Liver (tissue), 9 donors: ENCODE measurements around the gene SUCLG2. TPM values are rescaled to one million over a fixed set of nuclear protein-coding genes. Genes with fewer than 3 reads are reported as not detected.

Experiments
- DNase-seq: peaks from one replicate; pipeline ENCODE4 v3.0.0-alpha.2; 2017; ENCODE audit warnings: low spot score
- H3K27ac ChIP-seq, 2 donors: one replicate each; pipeline ENCODE4 v1.7.0; 2013; ENCODE audit warnings: inconsistent platforms in 2 of 2, low read length in 2 of 2, control low read depth in 1 of 2, low read depth in 1 of 2, mild to moderate bottlenecking in 1 of 2
- H3K27me3 ChIP-seq, 4 donors: one replicate each; pipeline versions ENCODE4 v1.6.1 to v1.7.0; 2013; ENCODE audit warnings: low read length in 3 of 4, inconsistent platforms in 1 of 4, mild to moderate bottlenecking in 1 of 4, moderate library complexity in 1 of 4; ENCODE audit not compliant: control insufficient read depth in 4 of 4, insufficient read depth in 4 of 4
- H3K36me3 ChIP-seq, 4 donors: one replicate each; pipeline versions ENCODE4 v1.6.1 to v1.7.0; 2013; ENCODE audit warnings: low read length in 3 of 4, mild to moderate bottlenecking in 3 of 4, low read depth in 1 of 4, moderate library complexity in 1 of 4; ENCODE audit not compliant: control insufficient read depth in 4 of 4, insufficient read depth in 3 of 4
- H3K4me1 ChIP-seq, 4 donors: one replicate each; pipeline versions ENCODE4 v1.6.1 to v1.7.0; 2013; ENCODE audit warnings: low read length in 3 of 4, mild to moderate bottlenecking in 3 of 4, moderate library complexity in 1 of 4; ENCODE audit not compliant: control insufficient read depth in 4 of 4, insufficient read depth in 4 of 4
- H3K4me3 ChIP-seq, 3 donors: one replicate each; pipeline versions ENCODE4 v1.6.1 to v1.7.0; 2013; ENCODE audit warnings: low read length in 3 of 3, control low read depth in 1 of 3, low read depth in 1 of 3, mild to moderate bottlenecking in 1 of 3
- H3K9ac ChIP-seq, 2 donors: one replicate each; pipeline ENCODE4 v1.7.0; 2013; ENCODE audit warnings: low read length in 2 of 2, mild to moderate bottlenecking in 2 of 2, moderate library complexity in 2 of 2, control low read depth in 1 of 2, low read depth in 1 of 2
- H3K9me3 ChIP-seq, 4 donors: one replicate each; pipeline versions ENCODE4 v1.6.1 to v1.7.0; 2013; ENCODE audit warnings: low read length in 3 of 4; ENCODE audit not compliant: control insufficient read depth in 4 of 4
- ATF3 ChIP-seq: IDR thresholded peaks from 2 replicates; pipeline ENCODE4 v1.6.1; 2016; ENCODE audit warnings: antibody characterized with exemption
- CTCF ChIP-seq: fragments of 150-350 bp; IDR thresholded peaks from 2 replicates; pipeline ENCODE4 v1.5.1; 2017; ENCODE audit warnings: improper control_type of control experiment, low read depth, low read length; ENCODE audit not compliant: missing input control
- FOXA1 ChIP-seq: IDR thresholded peaks from 2 replicates; pipeline ENCODE4 v1.6.1; 2016; ENCODE audit warnings: antibody characterized with exemption
- GABPA ChIP-seq, 2 donors: IDR thresholded peaks in 1 of 2; conservative IDR thresholded peaks in 1 of 2; 2 replicates each; pipeline ENCODE4 v1.6.1; 2016; ENCODE audit warnings: antibody characterized with exemption in 2 of 2, mild to moderate bottlenecking in 1 of 2, moderate library complexity in 1 of 2
- HNF4A ChIP-seq, 2 donors: conservative IDR thresholded peaks; 2 replicates each; pipeline ENCODE4 v1.6.1; 2016; ENCODE audit warnings: antibody characterized with exemption in 2 of 2, mild to moderate bottlenecking in 2 of 2
- HNF4G ChIP-seq: IDR thresholded peaks from 2 replicates; pipeline ENCODE4 v1.6.1; 2016; ENCODE audit warnings: antibody characterized with exemption
- JUND ChIP-seq, 2 donors: IDR thresholded peaks; 2 replicates each; pipeline ENCODE4 v1.6.1; 2016; ENCODE audit warnings: antibody characterized with exemption in 2 of 2
- MAX ChIP-seq: IDR thresholded peaks from 2 replicates; pipeline ENCODE4 v1.6.1; 2016; ENCODE audit warnings: antibody characterized with exemption
- NR2F2 ChIP-seq: IDR thresholded peaks from 2 replicates; pipeline ENCODE4 v1.6.1; 2016; ENCODE audit warnings: antibody characterized with exemption
- RXRA ChIP-seq, 2 donors: IDR thresholded peaks; 2 replicates each; pipeline ENCODE4 v1.6.1; 2017 to 2018; ENCODE audit warnings: antibody characterized with exemption in 2 of 2, mild to moderate bottlenecking in 1 of 2
- SP1 ChIP-seq: IDR thresholded peaks from 2 replicates; pipeline ENCODE4 v1.6.1; 2018; ENCODE audit warnings: antibody characterized with exemption, mild to moderate bottlenecking
- TAF1 ChIP-seq: conservative IDR thresholded peaks from 2 replicates; pipeline ENCODE4 v1.6.1; 2016; ENCODE audit warnings: antibody characterized with exemption, mild to moderate bottlenecking
- YY1 ChIP-seq: IDR thresholded peaks from 2 replicates; pipeline ENCODE4 v1.6.1; 2016; ENCODE audit warnings: antibody characterized with exemption, mild to moderate bottlenecking
- ZBTB33 ChIP-seq: IDR thresholded peaks from 2 replicates; pipeline ENCODE4 v1.6.1; 2016; ENCODE audit warnings: antibody characterized with exemption
- WGBS: extraction: QIAGEN DNeasy Blood & Tissue Kit; methylation state at CpG from one replicate; pipeline ENCODE4 v1.1.7; 2013; 5-methylcytosine and 5-hydroxymethylcytosine counted together
- polyA plus RNA-seq, 2 donors: library from polyadenylated mRNA; stranded (reverse) in 1 of 2; unstranded in 1 of 2; fragments of 200-250 nt in 1 of 2; fragments of >200 nt in 1 of 2; fragmentation: Nextera tagmentation in 1 of 2; extraction: Ambion mirVana in 1 of 2; gene quantifications; one replicate each; pipeline versions ENCODE4 v1.2.1 to v1.2.3, GENCODE V29; 2013 to 2015
- total RNA-seq, 2 donors: library from RNA; depleted of rRNA; stranded (reverse); fragments of >200 nt; gene quantifications; one replicate each; pipeline ENCODE4 v1.2.3, GENCODE V29; 2014
- donor health status: healthy.
- donor health status: healthy.
- donor health status: healthy.
- donor health status: healthy.
- donor health status: healthy.

Gene SUCLG2
- total and polyA plus RNA-seq, 4 donors: 45.3 to 114 (median 92.8) TPM

- no peak for TF ChIP-seq ZBTB33
- no peak for TF ChIP-seq JUND (IDR thresholded peaks at IDR 0.05)
- TF ChIP-seq HNF4A (conservative IDR thresholded peaks at IDR 0.05): no peak
- no peak for TF ChIP-seq FOXA1
Observed at GRCh38 chr3:67484085-67484484, 170.3 kb downstream of the SUCLG2 start (continued).

GRCh38 chr3:67481126-67481525 lies 173.3 kb downstream of the SUCLG2 start:
- Histone ChIP-seq H3K9ac (no peak overlapping the region), H3K36me3 (no peaks in the 10 kb centered on the region), H3K4me1 (no peaks in the 10 kb centered on the region), H3K9me3 (no peaks in the 10 kb centered on the region), H3K27ac (no peak overlapping the region), H3K4me3 (no peak overlapping the region), H3K27me3 (no peaks in the 10 kb centered on the region)
- TF ChIP-seq JUND (IDR thresholded peaks at IDR 0.05) (no peak), SP1 (no peak), GABPA (IDR thresholded peaks at IDR 0.05 in 1 of 2, conservative IDR thresholded peaks at IDR 0.05 in 1 of 2) (no peak), ATF3 (no peak)
- WGBS: 89% methylated on average over 4 of the region's 4 CpGs
- no peak for DNase-seq

- TF ChIP-seq TAF1: no peak
- TF ChIP-seq NR2F2: no peak
- TF ChIP-seq RXRA (IDR thresholded peaks at IDR 0.05): no peak
- TF ChIP-seq HNF4G: no peak
- no peak for TF ChIP-seq YY1
- TF ChIP-seq ZBTB33: no peak
- TF ChIP-seq JUND (IDR thresholded peaks at IDR 0.05): no peak
- no peak for TF ChIP-seq SP1
- no peak for TF ChIP-seq CTCF
- TF ChIP-seq MAX: no peak
Observed at GRCh38 chr3:67478423-67478822, 176.0 kb downstream of the SUCLG2 start.

More at GRCh38 chr3:67478423-67478822, 176.0 kb downstream of the SUCLG2 start:
- Histone ChIP-seq H3K9ac (no peak overlapping the region), H3K4me1 (no peaks in the 10 kb centered on the region), H3K27me3 (no peaks in the 10 kb centered on the region), H3K27ac (no peak overlapping the region), H3K4me3 (no peak overlapping the region), H3K9me3 (no peaks in the 10 kb centered on the region), H3K36me3 (peaks cover 0 to 2% (median 0%) of the 10 kb centered on the region in 4 donors)
- WGBS: 98% methylated on average over 7 of the region's 7 CpGs
- DNase-seq: no peak
